Activated T-cell treated with anti-CD3 and anti-CD28 coated beads for 48 hours (primary cell): Measurements from ENCODE around the gene KIR2DL1.
"Not testable (repeated sequence)": the region's sequence is repeated elsewhere in the genome, so short reads cannot be mapped to it uniquely, and the experiment has no call there.

ENCODE experiments used
- DNase-seq: peaks from one replicate; pipeline ENCODE4 v3.0.0-alpha.2; 2020; ENCODE audit warnings: low read depth

Gene KIR2DL1

GRCh38 chr19:54771018-54771960 lies 1.7 kb downstream of the KIR2DL1 start:
- not testable (repeated sequence) for DNase-seq

GRCh38 chr19:54772666-54773065 lies 3.1 kb downstream of the KIR2DL1 start:
- DNase-seq, result not testable (repeated sequence)

DNA sequence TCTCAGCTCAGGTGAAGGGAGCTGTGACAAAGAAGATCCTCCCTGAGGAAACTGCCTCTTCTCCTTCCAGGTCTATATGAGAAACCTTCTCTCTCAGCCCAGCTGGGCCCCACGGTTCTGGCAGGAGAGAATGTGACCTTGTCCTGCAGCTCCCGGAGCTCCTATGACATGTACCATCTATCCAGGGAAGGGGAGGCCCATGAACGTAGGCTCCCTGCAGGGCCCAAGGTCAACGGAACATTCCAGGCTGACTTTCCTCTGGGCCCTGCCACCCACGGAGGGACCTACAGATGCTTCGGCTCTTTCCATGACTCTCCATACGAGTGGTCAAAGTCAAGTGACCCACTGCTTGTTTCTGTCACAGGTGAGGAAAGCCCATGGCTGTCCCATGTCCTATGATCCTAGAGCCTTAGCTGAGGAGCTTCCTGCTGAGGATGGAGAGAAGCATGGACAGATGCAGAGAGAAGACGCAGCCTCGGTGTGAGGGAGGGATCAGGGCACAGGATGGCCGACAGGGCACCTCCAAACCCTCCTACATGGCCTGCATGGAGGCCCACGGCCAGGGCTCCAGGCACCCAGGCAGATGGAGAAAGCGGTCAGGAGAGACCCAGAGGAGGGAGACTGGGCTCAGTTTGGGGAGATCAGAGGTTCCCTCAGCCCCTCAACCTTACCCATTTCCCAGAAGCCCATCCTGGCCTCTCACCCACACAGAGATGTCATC lies 5.7 kb downstream of the KIR2DL1 start:
- DNase-seq, result not testable (repeated sequence)

DNA sequence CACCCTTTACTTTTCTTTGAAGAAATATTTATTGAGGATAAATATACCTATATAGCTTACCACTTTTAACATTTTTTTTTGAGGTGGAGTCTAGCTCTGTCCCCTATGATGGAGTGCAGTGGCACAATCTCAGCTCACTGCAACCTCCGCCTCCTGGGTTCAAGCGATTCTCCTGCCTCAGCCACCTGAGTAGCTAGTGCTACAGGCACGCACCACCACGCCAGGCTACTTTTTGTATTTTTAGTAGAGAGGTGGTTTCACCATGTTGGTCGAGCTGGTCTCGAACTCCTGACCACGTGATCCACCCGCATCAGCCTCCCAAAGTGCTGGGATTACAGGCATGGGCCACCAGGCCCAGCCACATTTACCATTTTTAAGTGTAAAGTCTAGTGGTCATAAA lies 6.2 kb downstream of the KIR2DL1 start:
- DNase-seq, result not testable (repeated sequence)

DNA sequence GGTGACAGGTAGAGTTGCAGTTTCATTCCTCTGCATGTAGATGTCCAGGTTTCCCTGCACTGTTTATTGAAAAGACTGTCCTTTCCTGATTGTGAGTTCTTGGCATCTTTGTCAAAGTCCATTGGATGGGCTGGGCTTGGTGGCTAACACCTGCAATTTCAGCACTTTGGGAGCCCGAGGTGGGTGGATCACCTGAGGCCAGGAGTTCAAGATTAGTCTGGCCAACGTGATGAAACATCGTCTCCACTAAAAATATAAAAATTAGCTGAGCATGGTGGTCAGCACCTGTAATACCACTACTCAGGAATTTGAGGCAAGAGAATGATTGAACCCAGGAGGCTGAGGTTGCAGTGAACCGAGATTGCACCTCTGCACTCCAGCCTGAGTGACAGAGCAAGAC lies 8.3 kb downstream of the KIR2DL1 start:
- not testable (repeated sequence) for DNase-seq

GRCh38 chr19:54778896-54779295 lies 9.3 kb downstream of the KIR2DL1 start:
- DNase-seq, result not testable (repeated sequence)

GRCh38 chr19:54782916-54783315 lies 13.3 kb downstream of the KIR2DL1 start:
- DNase-seq, result not testable (repeated sequence)

- DNase-seq, result not testable (repeated sequence)
Measured at GRCh38 chr19:54786091-54786723, 16.6 kb downstream of the KIR2DL1 start.

GRCh38 chr19:54788154-54788553 lies 18.6 kb downstream of the KIR2DL1 start:
- DNase-seq, result not testable (repeated sequence)

DNA sequence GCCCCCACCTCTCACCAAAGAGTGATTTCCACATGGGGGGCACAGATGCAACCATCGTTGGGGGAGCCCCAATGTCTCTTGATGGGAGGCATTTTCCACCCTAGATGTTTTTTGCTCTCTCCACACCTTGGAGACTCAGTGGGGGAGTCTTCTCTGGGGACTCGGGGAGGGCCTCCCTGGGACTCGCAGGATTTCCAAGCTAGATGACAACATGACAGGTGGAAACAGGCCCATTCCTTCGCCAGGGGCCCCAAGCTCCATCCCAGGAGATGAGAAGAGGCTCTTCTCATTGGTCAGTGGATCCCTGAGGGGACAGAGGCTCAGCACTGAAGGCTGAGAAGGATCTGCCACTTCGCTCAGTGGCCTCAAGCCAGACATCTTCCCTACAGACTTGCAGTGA lies 21.1 kb downstream of the KIR2DL1 start:
- DNase-seq, result no peak

GRCh38 chr19:54791476-54791875 lies 21.9 kb downstream of the KIR2DL1 start:
- no peak for DNase-seq

DNA sequence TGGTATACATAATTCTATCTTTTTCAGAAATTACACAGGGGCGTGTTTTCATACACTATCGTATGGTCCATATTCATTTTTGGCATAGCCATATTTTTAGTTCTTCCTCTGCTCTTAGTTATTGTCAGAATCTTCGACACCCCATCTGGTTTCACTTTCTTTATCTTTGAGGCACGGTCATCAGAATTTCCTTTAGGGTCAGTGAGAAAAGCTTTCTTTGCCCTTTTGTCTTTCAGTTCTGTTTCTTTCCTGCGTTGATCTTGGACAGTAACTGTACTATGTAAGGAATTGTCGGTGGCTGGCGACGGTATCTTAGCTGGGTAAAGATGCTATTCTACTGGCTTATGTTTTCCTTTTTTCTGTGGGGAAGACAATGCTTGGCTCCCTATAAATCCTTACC lies 23.2 kb downstream of the KIR2DL1 start:
- DNase-seq, result no peak

GRCh38 chr19:54795758-54796157 lies 26.2 kb downstream of the KIR2DL1 start:
- no peak for DNase-seq

DNA sequence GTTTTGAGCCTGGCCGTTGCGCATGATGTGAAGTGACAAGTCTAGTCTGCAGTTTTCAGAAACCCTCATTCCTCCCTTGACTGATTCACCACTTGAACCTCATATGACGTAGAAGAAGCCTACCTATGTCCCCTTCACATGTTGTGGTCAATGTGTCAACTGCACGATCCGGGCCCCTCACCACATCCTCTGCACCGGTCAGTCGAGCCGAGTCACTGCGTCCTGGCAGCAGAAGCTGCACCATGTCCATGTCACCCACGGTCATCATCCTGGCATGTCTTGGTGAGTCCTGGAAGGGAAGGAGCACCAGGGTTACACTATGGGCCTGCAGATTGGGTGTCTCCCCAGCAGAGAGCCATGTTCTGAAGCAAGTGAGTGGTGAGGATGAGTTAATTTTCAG lies 33.8 kb downstream of the KIR2DL1 start, which contains the start of gene KIR2DL4:
Gene KIR2DL4, plus strand, starts transcription at position 201 of the 400 bp plus-strand sequence. Its CDS starts 42 bp downstream, at position 243.
- no peak for DNase-seq

DNA sequence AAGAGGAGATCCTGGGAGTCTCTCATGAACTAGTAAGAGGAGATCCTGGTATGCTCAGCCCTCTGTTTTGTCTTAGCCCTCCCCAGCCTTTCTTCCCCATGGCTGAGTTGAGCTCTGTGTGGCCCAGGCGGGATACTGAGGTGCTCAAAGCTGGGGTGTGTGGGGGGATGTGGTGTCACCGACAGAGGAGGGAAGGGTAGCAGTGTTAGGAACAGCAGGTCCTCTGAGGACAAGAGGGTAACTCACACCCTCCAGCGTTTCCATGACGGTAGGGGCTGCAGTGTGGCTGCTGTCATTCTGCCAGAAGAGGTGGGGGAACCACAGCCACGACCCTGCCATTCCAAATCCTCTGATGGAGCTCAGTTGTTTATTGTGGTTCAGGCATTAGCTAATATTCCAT lies 34.5 kb downstream of the KIR2DL1 start:
- DNase-seq, result no peak

DNA sequence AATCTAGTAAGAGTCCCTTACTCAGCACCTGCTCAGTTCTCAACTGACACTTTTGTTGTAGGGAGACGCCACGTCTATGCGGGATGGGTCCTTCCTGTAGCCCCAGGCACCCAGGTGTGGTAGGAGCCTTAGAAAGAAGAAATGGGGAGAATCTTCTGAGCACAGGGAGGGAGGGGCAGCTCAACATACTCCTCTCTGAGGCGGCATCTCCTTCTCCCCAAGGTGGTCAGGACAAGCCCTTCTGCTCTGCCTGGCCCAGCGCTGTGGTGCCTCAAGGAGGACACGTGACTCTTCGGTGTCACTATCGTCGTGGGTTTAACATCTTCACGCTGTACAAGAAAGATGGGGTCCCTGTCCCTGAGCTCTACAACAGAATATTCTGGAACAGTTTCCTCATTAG lies 35.0 kb downstream of the KIR2DL1 start:
- no peak for DNase-seq

DNA sequence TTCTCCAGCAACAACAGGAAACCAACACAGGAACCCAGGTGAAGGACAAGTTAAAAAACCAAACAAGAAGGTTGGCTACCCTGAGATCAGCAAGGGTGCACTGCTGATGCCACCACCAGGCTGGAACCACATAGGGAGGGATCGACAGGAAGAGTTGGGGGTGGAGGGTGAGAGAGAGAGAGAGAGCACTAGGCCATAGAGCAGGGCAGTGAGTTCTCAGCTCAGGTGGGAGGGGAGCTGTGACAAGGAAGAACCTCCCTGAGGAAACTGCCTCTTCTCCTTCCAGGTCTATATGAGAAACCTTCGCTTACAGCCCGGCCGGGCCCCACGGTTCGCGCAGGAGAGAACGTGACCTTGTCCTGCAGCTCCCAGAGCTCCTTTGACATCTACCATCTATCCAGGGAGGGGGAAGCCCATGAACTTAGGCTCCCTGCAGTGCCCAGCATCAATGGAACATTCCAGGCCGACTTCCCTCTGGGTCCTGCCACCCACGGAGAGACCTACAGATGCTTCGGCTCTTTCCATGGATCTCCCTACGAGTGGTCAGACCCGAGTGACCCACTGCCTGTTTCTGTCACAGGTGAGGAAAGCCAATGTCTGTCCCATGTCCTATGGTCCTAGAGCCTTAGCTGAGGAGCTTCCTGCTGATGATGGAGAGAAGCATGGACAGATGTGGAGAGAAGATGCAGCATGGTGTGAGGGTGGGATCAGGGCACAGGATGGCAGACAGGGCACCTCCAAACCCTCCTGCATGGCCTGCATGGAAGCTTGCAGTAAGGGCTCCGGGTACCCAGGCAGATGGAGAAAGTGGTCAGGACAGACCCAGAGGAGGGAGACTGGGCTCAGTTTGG lies 36.3 kb downstream of the KIR2DL1 start:
- DNase-seq, result no peak

DNA sequence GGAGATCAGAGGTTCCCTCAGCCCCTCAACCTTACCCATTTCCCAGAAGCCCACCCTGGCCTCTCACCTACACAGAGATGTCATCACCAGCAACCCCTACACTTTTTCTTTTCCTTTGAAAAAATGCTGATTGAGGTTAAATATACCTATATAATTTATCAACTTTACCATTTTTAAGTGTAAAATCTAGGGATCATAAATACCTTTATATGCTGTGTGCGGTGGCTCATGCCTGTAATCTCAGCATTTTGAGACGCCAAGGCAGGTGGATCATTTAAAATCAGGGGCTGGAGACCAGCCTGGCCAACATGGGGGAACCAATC lies 36.9 kb downstream of the KIR2DL1 start:
- no peak for DNase-seq

GRCh38 chr19:54814571-54814970 lies 45.0 kb downstream of the KIR2DL1 start:
- not testable (repeated sequence) for DNase-seq

GRCh38 chr19:54816251-54816650 lies 46.7 kb downstream of the KIR2DL1 start, which contains the start of gene KIR3DL1:
TSS of gene KIR3DL1 (plus strand) at chr19:54816468.
- not testable (repeated sequence) for DNase-seq
